SK-N-SH (cell line): ENCODE data around the gene BEND4. TPM values are rescaled to one million over a fixed set of nuclear protein-coding genes. Genes with fewer than 3 reads are reported as not detected.

Experiments
- CTCF ChIA-PET: fragments of 300-600, 350-600 bp; formaldehyde crosslinking; extraction: SDS; loops from one replicate; lab custom pipeline; 2021; lab: Yijun Ruan, JAX
- POLR2A ChIA-PET: fragments of 350-600 bp; sonication (Branson Sonifier 250); formaldehyde crosslinking; extraction: SDS; loops from one replicate; lab custom pipeline; 2020; ENCODE audit warnings: antibody characterized with exemption, inconsistent platforms; lab: Yijun Ruan, JAX
- DNase-seq: peaks from one replicate; pipeline ENCODE4 v3.0.0; 2012
- H2AFZ ChIP-seq: fragments of 200-600 bp; sonication (generic); 2 replicates; pipeline ENCODE4 v1.8.1; 2016; ENCODE audit warnings: antibody characterized with exemption, mild to moderate bottlenecking, low read depth
- H3F3A ChIP-seq: fragments of 200-600 bp; sonication (generic); replicated peaks from 2 replicates; pipeline ENCODE3; 2016; ENCODE audit warnings: antibody characterized with exemption, mild to moderate bottlenecking; ENCODE audit not compliant: insufficient read depth
- H3K27ac ChIP-seq, 2 experiments: fragments of 200-500 bp in 1 of 2; fragments of 200-600 bp in 1 of 2; sonication (Bioruptor generic) in 1 of 2; sonication (generic), shearing (Covaris generic) in 1 of 2; 2 replicates each; pipeline versions ENCODE4 v1.5.1 to v1.6.1; 2014 to 2016; ENCODE audit warnings: low read depth in 2 of 2, inconsistent platforms in 1 of 2, low read length in 1 of 2, mild to moderate bottlenecking in 1 of 2, mixed read lengths in 1 of 2
- H3K27me3 ChIP-seq: fragments of 200-600 bp; sonication (generic), shearing (Covaris generic); 2 replicates; pipeline ENCODE4 v1.6.1; 2016; ENCODE audit warnings: mixed run types; ENCODE audit not compliant: insufficient read depth
- H3K36me3 ChIP-seq, 2 experiments: fragments of 200-500 bp in 1 of 2; fragments of 200-600 bp in 1 of 2; sonication (Bioruptor generic) in 1 of 2; sonication (generic) in 1 of 2; replicated peaks in 1 of 2; 2 replicates each; pipeline versions ENCODE3 to v1.5.1; 2014 to 2016; ENCODE audit warnings: low read length in 1 of 2, mild to moderate bottlenecking in 1 of 2; ENCODE audit not compliant: insufficient read depth in 2 of 2, control insufficient read depth in 1 of 2
- H3K4me1 ChIP-seq, 2 experiments: fragments of 200-500 bp in 1 of 2; fragments of 200-600 bp in 1 of 2; sonication (Bioruptor generic) in 1 of 2; sonication (generic), shearing (Covaris generic) in 1 of 2; 2 replicates each; pipeline versions ENCODE4 v1.5.1 to v1.6.1; 2014 to 2016; ENCODE audit warnings: low read depth in 1 of 2, low read length in 1 of 2, mixed run types in 1 of 2; ENCODE audit not compliant: insufficient read depth in 2 of 2, control insufficient read depth in 1 of 2
- H3K4me2 ChIP-seq: fragments of 200-600 bp; sonication (generic), shearing (Covaris generic); 2 replicates; pipeline ENCODE4 v1.6.1; 2017; ENCODE audit warnings: mixed run types
- H3K4me3 ChIP-seq, 2 experiments: fragments of 200-500 bp in 1 of 2; fragments of 200-600 bp in 1 of 2; sonication (Bioruptor generic) in 1 of 2; sonication (generic), shearing (Covaris generic) in 1 of 2; 2 replicates each; pipeline versions ENCODE4 v1.5.1 to v1.8.1; 2014 to 2016; ENCODE audit warnings: low read depth in 2 of 2, inconsistent platforms in 1 of 2, low read length in 1 of 2, mild to moderate bottlenecking in 1 of 2, mixed read lengths in 1 of 2, moderate library complexity in 1 of 2
- H3K79me2 ChIP-seq: fragments of 200-600 bp; sonication (generic); 2 replicates; pipeline ENCODE4 v1.8.1; 2017; ENCODE audit warnings: mild to moderate bottlenecking; ENCODE audit not compliant: insufficient read depth
- H3K9ac ChIP-seq: fragments of 200-600 bp; sonication (generic); 2 replicates; pipeline ENCODE4 v1.6.1; 2017; ENCODE audit warnings: mixed run types
- H3K9me2 ChIP-seq: fragments of 200-600 bp; sonication (generic); 2 replicates; pipeline ENCODE4 v1.6.1; 2017; ENCODE audit warnings: mixed run types
- H3K9me3 ChIP-seq: fragments of 200-600 bp; sonication (generic); 2 replicates; pipeline ENCODE4 v1.6.1; 2017; ENCODE audit warnings: mixed run types, mild to moderate bottlenecking, moderate library complexity
- H4K20me1 ChIP-seq: fragments of 200-600 bp; sonication (generic); 2 replicates; pipeline ENCODE4 v1.6.1; 2017; ENCODE audit warnings: mild to moderate bottlenecking, mixed run types; ENCODE audit not compliant: insufficient read depth
- EP300 ChIP-seq, 2 experiments: IDR thresholded peaks; 2 replicates each; pipeline versions ENCODE4 v1.4.0 to v1.6.1; 2012; ENCODE audit warnings: borderline replicate concordance in 1 of 2, low read depth in 1 of 2, low read length in 1 of 2
- EZH2phosphoT487 ChIP-seq: fragments of 200-600 bp; sonication (generic); IDR thresholded peaks from 2 replicates; pipeline ENCODE4 v1.6.1; 2017; ENCODE audit warnings: low read depth, mixed run types, mild to moderate bottlenecking, antibody characterized with exemption, moderate library complexity, borderline replicate concordance
- FOSL2 ChIP-seq: IDR thresholded peaks from 2 replicates; pipeline ENCODE4 v1.4.0; 2012; ENCODE audit warnings: low read depth, mild to moderate bottlenecking, moderate library complexity, borderline replicate concordance
- FOXJ3 ChIP-seq: sonication (generic); formaldehyde crosslinking; IDR thresholded peaks from 2 replicates; pipeline ENCODE4 v1.5.1; 2020; ENCODE audit warnings: mild to moderate bottlenecking, missing genetic modification reagents
- FOXM1 ChIP-seq: IDR thresholded peaks from 2 replicates; pipeline ENCODE4 v1.4.0; 2012; ENCODE audit warnings: low read depth, mild to moderate bottlenecking
- GATA2 ChIP-seq: sonication (generic); formaldehyde crosslinking; IDR thresholded peaks from 2 replicates; pipeline ENCODE4 v1.5.0; 2020; ENCODE audit warnings: mild to moderate bottlenecking, missing genetic modification reagents
- MEF2A ChIP-seq: IDR thresholded peaks from 2 replicates; pipeline ENCODE4 v1.4.0; 2012; ENCODE audit warnings: low read depth, borderline replicate concordance
- NFIC ChIP-seq: IDR thresholded peaks from 2 replicates; pipeline ENCODE4 v1.4.0; 2012; ENCODE audit warnings: borderline replicate concordance
- NRF1 ChIP-seq: IDR thresholded peaks from 2 replicates; pipeline ENCODE4 v1.6.1; 2012; ENCODE audit warnings: low read depth, mild to moderate bottlenecking, low read length
- RAD21 ChIP-seq: IDR thresholded peaks from 2 replicates; pipeline ENCODE4 v1.6.1; 2012; ENCODE audit warnings: mild to moderate bottlenecking, low read length
- RXRA ChIP-seq: IDR thresholded peaks from 2 replicates; pipeline ENCODE4 v1.4.0; 2012; ENCODE audit warnings: low read depth, mild to moderate bottlenecking, borderline replicate concordance
- SIN3A ChIP-seq: IDR thresholded peaks from 2 replicates; pipeline ENCODE4 v1.6.1; 2012; ENCODE audit warnings: low read depth, mild to moderate bottlenecking, low read length, moderate library complexity, borderline replicate concordance
- YY1 ChIP-seq: IDR thresholded peaks from 2 replicates; pipeline ENCODE4 v1.4.0; 2012; ENCODE audit warnings: low read depth, mild to moderate bottlenecking
- WGBS: methylation state at CpG from one replicate; pipeline ENCODE4 v1.1.6; 2017; ENCODE audit warnings: low lambda C conversion rate; 5-methylcytosine and 5-hydroxymethylcytosine counted together
- polyA plus RNA-seq, 3 experiments: library from polyadenylated mRNA; depleted of rRNA; stranded (reverse); fragments of >200 nt; gene quantifications; 2 replicates each; pipeline ENCODE4 v1.2.3, GENCODE V29; 2012
- TF ChIP-seq, protein P1 (sequence below): IDR thresholded peaks from 2 replicates; pipeline ENCODE4 v1.6.1; 2012; ENCODE audit warnings: mild to moderate bottlenecking, low read depth, low read length, moderate library complexity
- TF ChIP-seq, protein P2 (sequence below): IDR thresholded peaks from 2 replicates; pipeline ENCODE4 v1.4.0; 2012; ENCODE audit warnings: low read depth, borderline replicate concordance
- TF ChIP-seq, protein P3 (sequence below): fragments of 150-350 bp; IDR thresholded peaks from 2 replicates; pipeline ENCODE4 v1.6.1; 2017; ENCODE audit warnings: antibody characterized with exemption, low read length, low read depth, borderline replicate concordance
- TF ChIP-seq, protein P4 (sequence below): IDR thresholded peaks from 2 replicates; pipeline ENCODE4; 2012

BEND4 gene
- polyA plus RNA-seq, 1 of the 3 experiments (the other 2 are of a cell fraction): 0.02 TPM

DNA sequence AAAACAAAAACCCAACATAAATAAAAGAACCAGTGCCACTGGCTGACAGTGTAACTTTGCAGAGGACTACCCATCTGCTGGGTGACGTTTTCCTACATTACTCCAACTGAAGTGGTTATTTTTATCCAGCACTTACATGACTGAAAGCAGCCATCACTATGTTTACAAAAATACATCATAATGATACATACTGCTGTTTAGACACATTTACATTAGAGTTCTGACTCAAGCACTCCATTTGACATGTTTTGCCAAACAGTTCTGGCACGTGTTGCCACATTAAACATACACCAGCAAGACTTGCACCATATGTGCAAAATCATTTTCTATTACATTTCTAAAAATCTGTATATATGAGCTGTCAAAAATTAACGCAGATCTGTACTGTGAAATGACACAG lies 39.6 kb downstream of the BEND4 start:
- DNase-seq: no peak
- no peaks in the 10 kb centered on the region for H3K79me2 ChIP-seq
- H4K20me1 ChIP-seq: no peaks in the 10 kb centered on the region
- H3K9me3 ChIP-seq: no peaks in the 10 kb centered on the region
- H2AFZ ChIP-seq: no peak overlapping the region
- H3K9ac ChIP-seq: no peak overlapping the region
- H3K4me2 ChIP-seq: no peak overlapping the region
- no peaks in the 10 kb centered on the region for H3K36me3 ChIP-seq
- WGBS: 21% methylated on average over 3 of the region's 3 CpGs
- H3K27ac ChIP-seq: no peak overlapping the region
- H3K4me1 ChIP-seq: no peaks in the 10 kb centered on the region
- CTCF ChIA-PET: interaction anchor here (1.2 kb wide), 1 partner anchor 169 kb away, joined by 3 read pairs; no protein-coding TSS in a partner anchor
- H3F3A ChIP-seq: no peaks in the 10 kb centered on the region
- POLR2A ChIA-PET: no interaction called here
- H3K4me3 ChIP-seq: no peak overlapping the region
- peaks cover 6% of the 10 kb centered on the region; the same call in 1 of the 2 replicates for H3K27me3 ChIP-seq
- TF ChIP-seq FOSL2 (no peak), NRF1 (no peak), SIN3A (no peak), RAD21 (no peak), RXRA (no peak), NFIC (no peak), FOXJ3 (CRISPR knock-in tag) (no peak), EZH2phosphoT487 (no peak), FOXM1 (no peak), EP300 (IDR thresholded peaks at IDR 0.05; ENCODE audit: borderline replicate concordance in 1 of 2, low read depth in 1 of 2, low read length in 1 of 2) (no peak), MEF2A (no peak), YY1 (no peak), GATA2 (CRISPR knock-in tag) (no peak)
- TF ChIP-seq, protein P1, sequence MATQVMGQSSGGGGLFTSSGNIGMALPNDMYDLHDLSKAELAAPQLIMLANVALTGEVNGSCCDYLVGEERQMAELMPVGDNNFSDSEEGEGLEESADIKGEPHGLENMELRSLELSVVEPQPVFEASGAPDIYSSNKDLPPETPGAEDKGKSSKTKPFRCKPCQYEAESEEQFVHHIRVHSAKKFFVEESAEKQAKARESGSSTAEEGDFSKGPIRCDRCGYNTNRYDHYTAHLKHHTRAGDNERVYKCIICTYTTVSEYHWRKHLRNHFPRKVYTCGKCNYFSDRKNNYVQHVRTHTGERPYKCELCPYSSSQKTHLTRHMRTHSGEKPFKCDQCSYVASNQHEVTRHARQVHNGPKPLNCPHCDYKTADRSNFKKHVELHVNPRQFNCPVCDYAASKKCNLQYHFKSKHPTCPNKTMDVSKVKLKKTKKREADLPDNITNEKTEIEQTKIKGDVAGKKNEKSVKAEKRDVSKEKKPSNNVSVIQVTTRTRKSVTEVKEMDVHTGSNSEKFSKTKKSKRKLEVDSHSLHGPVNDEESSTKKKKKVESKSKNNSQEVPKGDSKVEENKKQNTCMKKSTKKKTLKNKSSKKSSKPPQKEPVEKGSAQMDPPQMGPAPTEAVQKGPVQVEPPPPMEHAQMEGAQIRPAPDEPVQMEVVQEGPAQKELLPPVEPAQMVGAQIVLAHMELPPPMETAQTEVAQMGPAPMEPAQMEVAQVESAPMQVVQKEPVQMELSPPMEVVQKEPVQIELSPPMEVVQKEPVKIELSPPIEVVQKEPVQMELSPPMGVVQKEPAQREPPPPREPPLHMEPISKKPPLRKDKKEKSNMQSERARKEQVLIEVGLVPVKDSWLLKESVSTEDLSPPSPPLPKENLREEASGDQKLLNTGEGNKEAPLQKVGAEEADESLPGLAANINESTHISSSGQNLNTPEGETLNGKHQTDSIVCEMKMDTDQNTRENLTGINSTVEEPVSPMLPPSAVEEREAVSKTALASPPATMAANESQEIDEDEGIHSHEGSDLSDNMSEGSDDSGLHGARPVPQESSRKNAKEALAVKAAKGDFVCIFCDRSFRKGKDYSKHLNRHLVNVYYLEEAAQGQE: no peak
- TF ChIP-seq, protein P2, sequence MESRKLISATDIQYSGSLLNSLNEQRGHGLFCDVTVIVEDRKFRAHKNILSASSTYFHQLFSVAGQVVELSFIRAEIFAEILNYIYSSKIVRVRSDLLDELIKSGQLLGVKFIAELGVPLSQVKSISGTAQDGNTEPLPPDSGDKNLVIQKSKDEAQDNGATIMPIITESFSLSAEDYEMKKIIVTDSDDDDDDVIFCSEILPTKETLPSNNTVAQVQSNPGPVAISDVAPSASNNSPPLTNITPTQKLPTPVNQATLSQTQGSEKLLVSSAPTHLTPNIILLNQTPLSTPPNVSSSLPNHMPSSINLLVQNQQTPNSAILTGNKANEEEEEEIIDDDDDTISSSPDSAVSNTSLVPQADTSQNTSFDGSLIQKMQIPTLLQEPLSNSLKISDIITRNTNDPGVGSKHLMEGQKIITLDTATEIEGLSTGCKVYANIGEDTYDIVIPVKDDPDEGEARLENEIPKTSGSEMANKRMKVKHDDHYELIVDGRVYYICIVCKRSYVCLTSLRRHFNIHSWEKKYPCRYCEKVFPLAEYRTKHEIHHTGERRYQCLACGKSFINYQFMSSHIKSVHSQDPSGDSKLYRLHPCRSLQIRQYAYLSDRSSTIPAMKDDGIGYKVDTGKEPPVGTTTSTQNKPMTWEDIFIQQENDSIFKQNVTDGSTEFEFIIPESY: no peak
- TF ChIP-seq, protein P3, sequence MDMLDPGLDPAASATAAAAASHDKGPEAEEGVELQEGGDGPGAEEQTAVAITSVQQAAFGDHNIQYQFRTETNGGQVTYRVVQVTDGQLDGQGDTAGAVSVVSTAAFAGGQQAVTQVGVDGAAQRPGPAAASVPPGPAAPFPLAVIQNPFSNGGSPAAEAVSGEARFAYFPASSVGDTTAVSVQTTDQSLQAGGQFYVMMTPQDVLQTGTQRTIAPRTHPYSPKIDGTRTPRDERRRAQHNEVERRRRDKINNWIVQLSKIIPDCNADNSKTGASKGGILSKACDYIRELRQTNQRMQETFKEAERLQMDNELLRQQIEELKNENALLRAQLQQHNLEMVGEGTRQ: no peak
- TF ChIP-seq, protein P4, sequence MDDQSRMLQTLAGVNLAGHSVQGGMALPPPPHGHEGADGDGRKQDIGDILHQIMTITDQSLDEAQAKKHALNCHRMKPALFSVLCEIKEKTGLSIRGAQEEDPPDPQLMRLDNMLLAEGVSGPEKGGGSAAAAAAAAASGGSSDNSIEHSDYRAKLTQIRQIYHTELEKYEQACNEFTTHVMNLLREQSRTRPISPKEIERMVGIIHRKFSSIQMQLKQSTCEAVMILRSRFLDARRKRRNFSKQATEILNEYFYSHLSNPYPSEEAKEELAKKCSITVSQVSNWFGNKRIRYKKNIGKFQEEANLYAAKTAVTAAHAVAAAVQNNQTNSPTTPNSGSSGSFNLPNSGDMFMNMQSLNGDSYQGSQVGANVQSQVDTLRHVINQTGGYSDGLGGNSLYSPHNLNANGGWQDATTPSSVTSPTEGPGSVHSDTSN: no peak
- H3K9me2 ChIP-seq: no peaks in the 10 kb centered on the region
